Fibroblast of pulmonary artery (primary cell): ENCODE results near the gene FRAS1.
"Not testable (repeated sequence)": the region's sequence is repeated elsewhere in the genome, so short reads cannot be mapped to it uniquely, and the experiment has no call there.

Source experiments
- DNase-seq: peaks from one replicate; pipeline ENCODE4 v3.0.0-alpha.2; 2010; ENCODE audit warnings: low read depth
- H3K4me3 ChIP-seq: replicated peaks from 2 replicates; pipeline ENCODE4 v1.5.1; 2011; ENCODE audit warnings: low read depth, mild to moderate bottlenecking, control low read depth, low read length, moderate library complexity
- TF ChIP-seq, protein P1 (sequence below): IDR thresholded peaks from 2 replicates; pipeline ENCODE4 v1.5.1; 2011; ENCODE audit warnings: mild to moderate bottlenecking, control low read depth, low read length, inconsistent platforms; ENCODE audit errors: missing control alignments

The FRAS1 gene

DNA sequence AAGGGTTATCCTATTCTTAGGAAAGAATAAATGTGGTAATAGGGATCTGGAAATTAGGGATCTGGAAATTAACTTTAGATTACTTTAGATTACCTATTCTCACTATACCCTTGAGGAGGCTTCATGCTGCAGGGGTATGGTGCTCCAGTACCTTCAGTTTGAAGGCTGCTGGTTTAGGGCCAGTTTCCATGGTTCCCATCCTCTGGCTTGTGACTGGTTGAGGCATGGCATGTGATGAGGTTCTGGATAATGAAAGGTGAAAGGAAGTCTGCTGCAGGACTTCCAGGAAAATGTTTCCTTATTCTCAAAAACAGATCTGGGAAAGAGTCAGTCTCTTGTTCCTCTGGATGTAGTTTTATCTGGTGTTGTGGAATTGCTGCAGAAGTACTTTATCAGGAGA, 25.9 kb downstream of the FRAS1 start:
- TF ChIP-seq, protein P1, sequence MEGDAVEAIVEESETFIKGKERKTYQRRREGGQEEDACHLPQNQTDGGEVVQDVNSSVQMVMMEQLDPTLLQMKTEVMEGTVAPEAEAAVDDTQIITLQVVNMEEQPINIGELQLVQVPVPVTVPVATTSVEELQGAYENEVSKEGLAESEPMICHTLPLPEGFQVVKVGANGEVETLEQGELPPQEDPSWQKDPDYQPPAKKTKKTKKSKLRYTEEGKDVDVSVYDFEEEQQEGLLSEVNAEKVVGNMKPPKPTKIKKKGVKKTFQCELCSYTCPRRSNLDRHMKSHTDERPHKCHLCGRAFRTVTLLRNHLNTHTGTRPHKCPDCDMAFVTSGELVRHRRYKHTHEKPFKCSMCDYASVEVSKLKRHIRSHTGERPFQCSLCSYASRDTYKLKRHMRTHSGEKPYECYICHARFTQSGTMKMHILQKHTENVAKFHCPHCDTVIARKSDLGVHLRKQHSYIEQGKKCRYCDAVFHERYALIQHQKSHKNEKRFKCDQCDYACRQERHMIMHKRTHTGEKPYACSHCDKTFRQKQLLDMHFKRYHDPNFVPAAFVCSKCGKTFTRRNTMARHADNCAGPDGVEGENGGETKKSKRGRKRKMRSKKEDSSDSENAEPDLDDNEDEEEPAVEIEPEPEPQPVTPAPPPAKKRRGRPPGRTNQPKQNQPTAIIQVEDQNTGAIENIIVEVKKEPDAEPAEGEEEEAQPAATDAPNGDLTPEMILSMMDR: no peak
- no peak overlapping the region for H3K4me3 ChIP-seq
- no peak for DNase-seq

DNA sequence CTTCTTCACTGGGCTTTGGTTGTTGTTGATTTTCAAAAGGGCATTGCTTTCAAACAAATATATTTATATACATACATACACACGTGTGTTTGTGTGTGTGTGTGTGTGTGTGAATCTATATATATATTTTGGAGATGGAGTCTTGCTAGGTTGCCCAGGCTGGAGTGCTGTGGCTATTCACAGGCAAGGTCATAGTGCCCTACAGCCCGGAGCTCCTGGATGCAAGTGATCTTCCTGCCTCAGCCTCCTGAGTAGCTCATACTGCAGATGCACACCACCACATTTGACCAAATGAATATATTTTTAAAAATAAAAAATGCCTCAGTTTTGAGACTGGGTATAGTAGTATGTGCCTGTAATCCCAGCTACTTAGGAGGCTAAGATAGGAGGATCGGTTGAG, 34.4 kb downstream of the FRAS1 start:
- TF ChIP-seq, protein P1: no peak
- H3K4me3 ChIP-seq: no peak overlapping the region
- DNase-seq: no peak

DNA sequence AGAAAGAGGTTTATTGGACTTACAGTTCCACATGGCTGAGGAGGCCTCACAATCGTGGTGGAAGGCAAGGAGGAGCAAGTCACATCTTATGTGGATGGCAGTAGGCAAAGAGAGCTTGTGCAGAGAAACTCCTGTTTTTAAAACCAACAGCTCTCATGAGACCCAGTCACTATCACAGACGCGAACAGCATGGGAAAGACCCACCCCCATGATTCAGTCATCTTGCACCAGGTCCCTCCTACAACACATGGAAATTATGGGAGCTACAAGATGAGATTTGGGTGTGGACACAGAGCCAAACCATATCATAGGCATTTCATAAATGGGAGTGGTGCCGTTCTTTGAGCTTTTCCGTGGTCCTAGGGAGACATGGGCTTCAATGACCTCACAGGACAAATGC, 35.2 kb downstream of the FRAS1 start:
- DNase-seq, H3K4me3 ChIP-seq: not testable (repeated sequence)

DNA sequence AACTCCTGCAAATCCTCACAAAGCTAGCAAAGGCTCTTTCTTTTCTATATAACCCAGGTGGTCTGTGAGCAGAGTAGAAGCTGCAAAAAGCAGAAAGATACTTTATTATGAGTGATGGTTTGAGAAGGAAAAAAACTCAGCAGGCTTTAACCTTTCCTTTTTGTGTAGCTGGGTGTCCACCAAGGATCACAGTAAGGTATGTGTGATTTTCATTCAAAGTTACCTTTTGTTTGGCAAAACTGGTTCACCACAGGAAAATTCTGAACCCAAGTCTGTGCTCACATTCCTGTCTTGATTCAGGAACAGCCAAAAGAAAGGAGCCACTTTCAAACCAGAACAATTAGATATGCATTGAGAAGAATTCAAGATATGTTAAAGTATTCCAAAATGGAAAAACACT, 35.7 kb downstream of the FRAS1 start:
- TF ChIP-seq, protein P1: no peak
- no peak overlapping the region for H3K4me3 ChIP-seq
- DNase-seq: no peak

DNA sequence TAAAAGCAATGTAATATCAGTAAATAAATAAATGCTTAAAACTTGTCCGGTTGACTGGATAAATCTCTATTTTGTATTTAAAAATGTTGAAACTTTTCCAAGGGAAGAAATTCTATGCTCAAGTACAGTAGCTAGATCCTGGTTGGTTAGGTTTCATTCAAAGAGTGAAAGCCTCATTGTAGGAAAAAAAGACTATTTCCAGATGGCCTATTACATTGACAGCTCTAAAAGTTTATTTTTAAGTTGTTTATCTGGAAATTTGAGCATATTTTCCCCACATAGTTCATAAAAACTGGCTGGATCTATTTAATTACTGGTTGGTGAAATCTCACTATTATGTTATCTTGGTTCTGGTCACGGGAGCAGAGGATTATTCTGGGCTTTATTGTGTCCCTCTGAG, 38.0 kb downstream of the FRAS1 start:
- TF ChIP-seq, protein P1: no peak
- no peak for DNase-seq
- no peak overlapping the region for H3K4me3 ChIP-seq

DNA sequence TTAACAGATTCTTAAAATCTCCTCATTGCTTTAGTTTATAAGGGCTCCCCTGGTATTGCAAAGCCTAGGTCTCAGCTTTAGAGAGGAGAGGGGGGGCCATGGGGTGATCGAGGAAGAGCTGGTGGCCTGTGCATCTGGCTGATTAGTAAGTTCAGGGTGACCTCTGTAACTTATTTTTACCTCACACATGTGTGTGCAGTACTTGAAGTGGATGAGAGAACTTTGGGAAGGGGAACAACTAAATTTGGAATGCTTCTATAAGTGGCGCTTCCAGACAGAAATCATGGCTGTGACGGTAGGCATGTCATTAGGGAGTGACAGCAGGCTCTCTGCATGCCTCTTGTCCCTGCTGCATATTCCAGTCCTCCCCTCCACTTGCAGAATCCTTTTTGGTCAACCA, 41.9 kb downstream of the FRAS1 start:
- no peak overlapping the region for H3K4me3 ChIP-seq
- TF ChIP-seq, protein P1: no peak
- no peak for DNase-seq

DNA sequence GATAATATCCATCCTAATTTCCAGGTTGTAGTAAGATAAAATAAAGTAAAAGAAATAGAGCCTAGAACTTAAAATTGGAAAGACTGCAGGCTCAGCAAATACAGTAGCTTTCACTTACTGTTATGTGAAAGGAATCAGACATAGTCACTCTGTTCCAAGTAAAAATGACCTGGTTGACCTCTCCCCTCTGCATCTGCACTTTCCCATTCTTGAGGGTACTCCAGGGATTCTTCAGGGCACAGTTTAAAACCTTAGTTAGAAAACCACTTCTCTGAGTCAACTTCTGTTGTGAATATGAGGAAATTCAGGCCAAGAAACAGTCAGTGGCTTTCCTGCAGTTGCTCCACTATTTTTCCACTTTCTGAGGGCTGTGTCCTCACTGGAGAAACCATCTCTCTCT, 42.9 kb downstream of the FRAS1 start:
- TF ChIP-seq, protein P1: no peak
- DNase-seq: no peak
- no peak overlapping the region for H3K4me3 ChIP-seq

DNA sequence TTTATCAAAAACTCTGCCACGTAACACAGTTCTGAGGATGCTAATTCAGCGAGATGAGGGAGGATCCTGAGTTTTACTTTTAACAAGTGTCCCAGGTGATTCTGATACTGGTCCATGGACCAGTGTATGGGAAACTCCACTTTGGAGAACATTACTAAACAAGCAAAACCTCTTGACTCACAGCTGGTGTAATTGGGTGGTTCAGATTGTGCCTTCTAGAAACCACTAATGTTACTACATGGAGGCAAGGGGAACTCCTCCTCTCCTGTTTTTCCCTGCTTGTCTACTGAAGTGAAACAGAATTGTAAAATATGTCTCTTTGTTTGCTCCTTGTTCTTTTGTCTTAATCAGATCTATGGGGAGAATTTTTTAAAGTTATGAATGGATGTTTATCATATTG, 62.6 kb downstream of the FRAS1 start:
- TF ChIP-seq, protein P1: no peak
- no peak overlapping the region for H3K4me3 ChIP-seq
- DNase-seq: no peak
